ENCODE results near the gene THUMPD2.

THUMPD2 gene

GRCh38 chr2:39724828-39725144 lies 54.3 kb downstream of the THUMPD2 start:
- TF ChIP-seq EZH2 (optimal IDR thresholded peaks at IDR 0.05; ENCODE audit: low read depth, low read length), result no peak
- TF ChIP-seq CTCF (IDR thresholded peaks at IDR 0.05; ENCODE audit: low read length), result no peak
- no peak for TF ChIP-seq EZH2phosphoT487 (IDR thresholded peaks at IDR 0.05; ENCODE audit: low read length)
- no peak overlapping the region for H3K27ac ChIP-seq (ENCODE audit: low read length)

GRCh38 chr2:39723946-39724827 lies 54.9 kb downstream of the THUMPD2 start:
- no peaks in the 10 kb centered on the region for H3K9me2 ChIP-seq (replicated peaks; ENCODE audit: insufficient read depth, low read length)
- no peaks in the 10 kb centered on the region for H3K79me2 ChIP-seq (ENCODE audit: low read length)
- no peak for DNase-seq
- H3K27me3 ChIP-seq (replicated peaks; ENCODE audit: insufficient read depth, low read length), result no peaks in the 10 kb centered on the region
- H2AFZ ChIP-seq (ENCODE audit: low read length), result no peak overlapping the region
- TF ChIP-seq EZH2 (optimal IDR thresholded peaks at IDR 0.05; ENCODE audit: low read depth, low read length) (no peak), CTCF (IDR thresholded peaks at IDR 0.05; ENCODE audit: low read length) (no peak)
- no peaks in the 10 kb centered on the region for H3K9me3 ChIP-seq (replicated peaks; ENCODE audit: insufficient read depth, low read length)
- no peak overlapping the region for H3K9ac ChIP-seq (ENCODE audit: low read length)
- 0 out of 2 replicates have a peak, but pooled peaks cover 5% of the 10 kb centered on the region for H3K4me1 ChIP-seq (ENCODE audit: low read length)
- no peak overlapping the region for H3K27ac ChIP-seq (ENCODE audit: low read length)
- no peaks in the 10 kb centered on the region for H3F3A ChIP-seq (ENCODE audit: insufficient read depth, low read length)
- no peaks in the 10 kb centered on the region for H4K20me1 ChIP-seq (ENCODE audit: insufficient read depth, low read length)
- H3K4me3 ChIP-seq (ENCODE audit: low read length), result no peak overlapping the region
- no peaks in the 10 kb centered on the region for H3K36me3 ChIP-seq (replicated peaks; ENCODE audit: insufficient read depth, low read length)
- no peak overlapping the region for H3K4me2 ChIP-seq (ENCODE audit: low read depth, low read length)

More at GRCh38 chr2:39724828-39725144, 54.3 kb downstream of the THUMPD2 start:
- H3K9me2 ChIP-seq (replicated peaks; ENCODE audit: insufficient read depth, low read length), result no peaks in the 10 kb centered on the region
- H4K20me1 ChIP-seq (ENCODE audit: insufficient read depth, low read length), result no peaks in the 10 kb centered on the region
- DNase-seq, result no peak
- H3K79me2 ChIP-seq (ENCODE audit: low read length), result no peaks in the 10 kb centered on the region
- H3K9ac ChIP-seq (ENCODE audit: low read length), result no peak overlapping the region
- no peaks in the 10 kb centered on the region for H3K27me3 ChIP-seq (replicated peaks; ENCODE audit: insufficient read depth, low read length)
- no peaks in the 10 kb centered on the region for H3K36me3 ChIP-seq (replicated peaks; ENCODE audit: insufficient read depth, low read length)
- no peak overlapping the region for H2AFZ ChIP-seq (ENCODE audit: low read length)
- no peaks in the 10 kb centered on the region for H3F3A ChIP-seq (ENCODE audit: insufficient read depth, low read length)
- H3K4me3 ChIP-seq (ENCODE audit: low read length), result no peak overlapping the region
- H3K9me3 ChIP-seq (replicated peaks; ENCODE audit: insufficient read depth, low read length), result no peaks in the 10 kb centered on the region
- 0 out of 2 replicates have a peak, but pooled peaks cover 5% of the 10 kb centered on the region for H3K4me1 ChIP-seq (ENCODE audit: low read length)
- H3K4me2 ChIP-seq (ENCODE audit: low read depth, low read length), result no peak overlapping the region

GRCh38 chr2:39723497-39723896 lies 55.6 kb downstream of the THUMPD2 start:
- Histone ChIP-seq H3K27ac (ENCODE audit: low read length) (no peak overlapping the region), H3K4me3 (ENCODE audit: low read length) (no peak overlapping the region), H3K9ac (ENCODE audit: low read length) (no peak overlapping the region), H3K9me2 (replicated peaks; ENCODE audit: insufficient read depth, low read length) (no peaks in the 10 kb centered on the region), H4K20me1 (ENCODE audit: insufficient read depth, low read length) (no peaks in the 10 kb centered on the region), H3K9me3 (replicated peaks; ENCODE audit: insufficient read depth, low read length) (no peaks in the 10 kb centered on the region), H3K27me3 (replicated peaks; ENCODE audit: insufficient read depth, low read length) (no peaks in the 10 kb centered on the region), H3K4me2 (ENCODE audit: low read depth, low read length) (no peak overlapping the region), H2AFZ (ENCODE audit: low read length) (no peak overlapping the region), H3K36me3 (replicated peaks; ENCODE audit: insufficient read depth, low read length) (no peaks in the 10 kb centered on the region), H3K4me1 (ENCODE audit: low read length) (0 out of 2 replicates have a peak, but pooled peaks cover 2% of the 10 kb centered on the region), H3K79me2 (ENCODE audit: low read length) (no peaks in the 10 kb centered on the region), H3F3A (ENCODE audit: insufficient read depth, low read length) (no peaks in the 10 kb centered on the region)
- TF ChIP-seq CTCF (IDR thresholded peaks at IDR 0.05; ENCODE audit: low read length), result no peak
- TF ChIP-seq EZH2phosphoT487 (IDR thresholded peaks at IDR 0.05; ENCODE audit: low read length), result no peak
- TF ChIP-seq EZH2 (optimal IDR thresholded peaks at IDR 0.05; ENCODE audit: low read depth, low read length), result no peak
- no peak for DNase-seq
